HCT116 (cell line): ENCODE measurements around the gene ISYNA1.

ENCODE experiments used
- CEBPB ChIP-seq: IDR thresholded peaks from 2 replicates; pipeline ENCODE4 v1.6.1; 2012; ENCODE audit warnings: low read depth
- EZH2 ChIP-seq: fragments of 200-600 bp; sonication (generic); IDR thresholded peaks from 2 replicates; pipeline ENCODE4 v1.6.1; 2017; ENCODE audit warnings: antibody characterized with exemption, mixed run types
- JUND ChIP-seq: IDR thresholded peaks from 2 replicates; pipeline ENCODE4 v1.6.1; 2012
- POLR2A ChIP-seq: IDR thresholded peaks from 2 replicates; pipeline ENCODE4 v1.7.0; 2011; ENCODE audit warnings: borderline replicate concordance; ENCODE audit not compliant: insufficient read depth, insufficient read length; ENCODE audit errors: extremely low read depth
- RAD21 ChIP-seq: IDR thresholded peaks from 2 replicates; pipeline ENCODE4 v1.6.1; 2012; ENCODE audit warnings: low read depth, mild to moderate bottlenecking
- SIN3A ChIP-seq: IDR thresholded peaks from 2 replicates; pipeline ENCODE4 v1.6.1; 2012; ENCODE audit warnings: low read depth
- ZNF274 ChIP-seq: fragments of 200-500 bp; sonication (Bioruptor generic); IDR thresholded peaks from 2 replicates; pipeline ENCODE4 v1.6.1; 2014; ENCODE audit warnings: mild to moderate bottlenecking, low read depth, low read length, inconsistent platforms
- TF ChIP-seq, protein P1 (sequence below), 3 experiments: fragments of 200-600 bp in 1 of 3; sonication (generic) in 1 of 3; IDR thresholded peaks in 2 of 3; conservative IDR thresholded peaks in 1 of 3; 2 replicates each; pipeline ENCODE4 v1.5.1; 2012 to 2017; ENCODE audit warnings: low read depth in 2 of 3, low read length in 2 of 3, antibody characterized with exemption in 1 of 3, borderline replicate concordance in 1 of 3, control low read depth in 1 of 3, mild to moderate bottlenecking in 1 of 3, mixed read lengths in 1 of 3, mixed run types in 1 of 3, moderate library complexity in 1 of 3; ENCODE audit not compliant: insufficient read depth in 1 of 3
- TF ChIP-seq, protein P2 (sequence below): IDR thresholded peaks from 2 replicates; pipeline ENCODE4 v1.6.1; 2012

DNA sequence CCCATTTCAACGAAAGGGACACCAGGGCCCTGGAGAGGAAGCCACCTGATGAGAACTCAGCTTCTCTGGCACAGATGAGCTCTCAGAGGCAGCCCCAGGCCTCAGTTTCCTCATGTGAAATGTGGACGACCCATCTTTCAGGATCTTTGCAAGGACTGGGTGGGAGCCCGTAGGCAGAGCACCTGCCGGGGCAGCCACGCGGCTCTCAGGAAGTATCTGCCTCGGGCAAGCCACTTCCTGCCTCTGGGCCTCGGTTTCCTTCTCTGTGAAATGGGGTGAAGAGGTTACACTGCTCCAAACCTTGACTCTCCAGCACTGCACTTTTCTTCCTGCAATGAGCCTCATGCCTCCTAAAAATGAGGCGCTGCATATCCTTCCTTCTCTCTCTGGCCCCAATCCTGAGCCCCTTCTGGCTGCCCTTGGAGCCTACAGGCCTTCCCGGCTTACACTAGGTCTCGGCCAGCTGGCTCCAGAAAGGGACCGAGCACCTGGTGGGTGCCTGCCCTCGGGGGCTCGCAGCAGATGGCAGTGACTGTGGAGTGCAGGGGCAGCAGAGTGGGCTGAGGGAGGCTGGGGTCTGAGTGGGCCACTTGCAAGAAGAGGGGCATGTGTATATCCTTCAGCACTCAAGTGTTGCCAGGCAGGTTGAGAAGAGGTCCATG, 15.3 kb downstream of the ISYNA1 start:
- no peak for TF ChIP-seq ZNF274
- TF ChIP-seq RAD21 = no peak
- TF ChIP-seq, protein P1, sequence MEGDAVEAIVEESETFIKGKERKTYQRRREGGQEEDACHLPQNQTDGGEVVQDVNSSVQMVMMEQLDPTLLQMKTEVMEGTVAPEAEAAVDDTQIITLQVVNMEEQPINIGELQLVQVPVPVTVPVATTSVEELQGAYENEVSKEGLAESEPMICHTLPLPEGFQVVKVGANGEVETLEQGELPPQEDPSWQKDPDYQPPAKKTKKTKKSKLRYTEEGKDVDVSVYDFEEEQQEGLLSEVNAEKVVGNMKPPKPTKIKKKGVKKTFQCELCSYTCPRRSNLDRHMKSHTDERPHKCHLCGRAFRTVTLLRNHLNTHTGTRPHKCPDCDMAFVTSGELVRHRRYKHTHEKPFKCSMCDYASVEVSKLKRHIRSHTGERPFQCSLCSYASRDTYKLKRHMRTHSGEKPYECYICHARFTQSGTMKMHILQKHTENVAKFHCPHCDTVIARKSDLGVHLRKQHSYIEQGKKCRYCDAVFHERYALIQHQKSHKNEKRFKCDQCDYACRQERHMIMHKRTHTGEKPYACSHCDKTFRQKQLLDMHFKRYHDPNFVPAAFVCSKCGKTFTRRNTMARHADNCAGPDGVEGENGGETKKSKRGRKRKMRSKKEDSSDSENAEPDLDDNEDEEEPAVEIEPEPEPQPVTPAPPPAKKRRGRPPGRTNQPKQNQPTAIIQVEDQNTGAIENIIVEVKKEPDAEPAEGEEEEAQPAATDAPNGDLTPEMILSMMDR (IDR thresholded peaks at IDR 0.05 in 2 of 3, conservative IDR thresholded peaks at IDR 0.05 in 1 of 3; ENCODE audit: borderline replicate concordance in 1 of 3, insufficient read depth in 1 of 3, low read depth in 2 of 3, low read length in 2 of 3) = no peak
- TF ChIP-seq CEBPB = no peak
- TF ChIP-seq POLR2A = no peak
- TF ChIP-seq JUND = no peak
- TF ChIP-seq, protein P2, sequence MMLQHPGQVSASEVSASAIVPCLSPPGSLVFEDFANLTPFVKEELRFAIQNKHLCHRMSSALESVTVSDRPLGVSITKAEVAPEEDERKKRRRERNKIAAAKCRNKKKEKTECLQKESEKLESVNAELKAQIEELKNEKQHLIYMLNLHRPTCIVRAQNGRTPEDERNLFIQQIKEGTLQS = no peak
- no peak for TF ChIP-seq EZH2
- TF ChIP-seq SIN3A = no peak
